IgD-negative memory B cell (primary cell): Measurements from ENCODE around the gene BPTF. TPM values are rescaled to one million over a fixed set of nuclear protein-coding genes. Genes with fewer than 3 reads are reported as not detected.
"Not testable (repeated sequence)": the region's sequence is repeated elsewhere in the genome, so short reads cannot be mapped to it uniquely, and the experiment has no call there.

Source experiments
- H3K27ac Mint-ChIP-seq, 3 donors: one replicate each; pipeline ENCODE4 v1.8.0; 2020 to 2022; ENCODE audit warnings: mild to moderate bottlenecking in 3 of 3, mixed read lengths in 3 of 3, moderate library complexity in 1 of 3
- H3K27me3 Mint-ChIP-seq: one replicate; pipeline ENCODE4 v1.8.0; 2021; ENCODE audit warnings: mixed read lengths
- H3K36me3 Mint-ChIP-seq: one replicate; pipeline ENCODE4 v1.8.0; 2020; ENCODE audit warnings: mild to moderate bottlenecking, mixed read lengths
- H3K4me1 Mint-ChIP-seq, 3 donors: one replicate each; pipeline ENCODE4 v1.8.0; 2020 to 2022; ENCODE audit warnings: mixed read lengths in 3 of 3, mild to moderate bottlenecking in 1 of 3
- H3K4me3 Mint-ChIP-seq, 4 donors: one replicate each; pipeline ENCODE4 v1.8.0; 2020 to 2022; ENCODE audit warnings: mild to moderate bottlenecking in 4 of 4, mixed read lengths in 4 of 4, moderate library complexity in 3 of 4
- H3K9me3 Mint-ChIP-seq, 3 donors: one replicate each; pipeline ENCODE4 v1.8.0; 2020 to 2021; ENCODE audit warnings: mixed read lengths in 3 of 3, mild to moderate bottlenecking in 1 of 3
- polyA plus RNA-seq: library from polyadenylated mRNA; unstranded; fragments of 300-500 nt; fragmentation: Illumina TruSeq; gene quantifications from one replicate; pipeline ENCODE4 v1.2.3, GENCODE V29; 2021

BPTF gene
- polyA plus RNA-seq, 1 donor from 2014 or later: 21.6 TPM

DNA sequence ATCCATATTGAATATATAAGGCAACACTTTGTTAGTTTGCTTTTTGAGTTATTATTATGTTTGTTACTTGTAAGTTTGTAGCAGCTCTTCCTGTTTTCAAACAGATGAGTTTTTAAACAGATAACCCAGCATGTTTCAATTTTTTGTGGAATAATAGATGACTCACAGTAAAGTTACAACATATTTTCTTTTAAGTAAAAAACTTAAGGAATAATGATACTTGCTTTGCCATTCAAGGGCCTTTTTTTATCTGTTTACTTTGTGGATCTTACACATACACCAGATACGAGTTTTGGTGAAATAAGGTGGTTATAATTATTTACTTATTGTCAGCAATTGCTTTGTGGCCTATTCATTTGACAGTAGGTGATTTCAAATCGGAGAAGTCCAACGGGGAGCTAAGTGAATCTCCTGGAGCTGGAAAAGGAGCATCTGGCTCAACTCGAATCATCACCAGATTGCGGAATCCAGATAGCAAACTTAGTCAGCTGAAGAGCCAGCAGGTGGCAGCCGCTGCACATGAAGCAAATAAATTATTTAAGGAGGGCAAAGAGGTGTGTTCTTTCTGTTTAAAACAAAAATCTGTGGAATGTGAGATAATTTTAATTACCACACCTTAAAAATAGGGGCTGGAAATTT is 66.3 kb downstream of the BPTF start:
- H3K4me1 Mint-ChIP-seq: peaks cover 9 to 11% (median 10%) of the 10 kb centered on the region in 3 donors
- peaks cover 4% of the 10 kb centered on the region for H3K36me3 Mint-ChIP-seq
- no peaks in the 10 kb centered on the region for H3K27me3 Mint-ChIP-seq
- no peak overlapping the region for H3K4me3 Mint-ChIP-seq
- H3K9me3 Mint-ChIP-seq: no peaks in the 10 kb centered on the region
- H3K27ac Mint-ChIP-seq: no peak overlapping the region

DNA sequence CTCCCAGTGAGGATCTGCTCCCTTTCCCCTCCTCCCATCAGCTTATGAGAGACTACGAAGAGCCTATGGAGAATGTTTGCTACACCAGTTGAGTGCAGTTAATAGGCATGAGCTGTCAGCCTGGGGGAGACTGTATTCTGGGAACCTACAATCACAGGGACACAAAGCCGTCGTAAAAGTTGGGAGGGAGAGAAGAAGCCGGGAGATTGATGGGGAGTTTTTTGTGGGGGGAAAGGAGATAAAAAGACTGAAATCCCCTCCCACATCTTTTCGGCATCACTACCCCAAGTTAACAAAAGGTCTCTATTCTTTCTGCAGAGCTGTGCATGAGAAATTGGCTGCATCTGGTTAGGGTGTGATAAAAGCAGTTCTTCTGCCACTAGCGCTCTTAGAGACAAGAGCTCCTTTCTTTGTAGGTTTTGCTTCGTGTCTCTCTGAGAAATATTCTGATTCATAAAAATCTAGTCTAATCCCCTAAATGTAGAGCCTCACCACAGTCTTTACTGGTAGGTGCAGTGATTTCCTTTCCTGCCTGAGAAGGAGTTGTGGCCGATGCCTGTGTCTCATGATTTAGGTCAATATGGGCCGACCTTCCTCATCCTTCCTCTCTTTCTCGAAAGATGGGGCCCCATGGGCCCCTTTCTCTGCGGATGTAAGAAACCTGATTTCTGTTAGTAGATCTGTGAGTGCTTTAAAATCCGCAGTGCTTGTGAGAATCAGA is 77.4 kb downstream of the BPTF start:
- no peaks in the 10 kb centered on the region for H3K4me1 Mint-ChIP-seq
- peaks cover 0 to 1% (median 0%) of the 10 kb centered on the region in 3 donors for H3K9me3 Mint-ChIP-seq
- H3K27ac Mint-ChIP-seq: peak overlapping the region in 1 of 3 donors; percentile 25
- peak overlapping the region in 1 of 4 donors; percentile 47 for H3K4me3 Mint-ChIP-seq
- H3K27me3 Mint-ChIP-seq: no peaks in the 10 kb centered on the region
- H3K36me3 Mint-ChIP-seq: no peaks in the 10 kb centered on the region

GRCh38 chr17:67905298-67905697 is 80.0 kb downstream of the BPTF start:
- H3K4me3 Mint-ChIP-seq, H3K4me1 Mint-ChIP-seq, H3K27ac Mint-ChIP-seq, H3K36me3 Mint-ChIP-seq, H3K9me3 Mint-ChIP-seq, H3K27me3 Mint-ChIP-seq: not testable (repeated sequence)

DNA sequence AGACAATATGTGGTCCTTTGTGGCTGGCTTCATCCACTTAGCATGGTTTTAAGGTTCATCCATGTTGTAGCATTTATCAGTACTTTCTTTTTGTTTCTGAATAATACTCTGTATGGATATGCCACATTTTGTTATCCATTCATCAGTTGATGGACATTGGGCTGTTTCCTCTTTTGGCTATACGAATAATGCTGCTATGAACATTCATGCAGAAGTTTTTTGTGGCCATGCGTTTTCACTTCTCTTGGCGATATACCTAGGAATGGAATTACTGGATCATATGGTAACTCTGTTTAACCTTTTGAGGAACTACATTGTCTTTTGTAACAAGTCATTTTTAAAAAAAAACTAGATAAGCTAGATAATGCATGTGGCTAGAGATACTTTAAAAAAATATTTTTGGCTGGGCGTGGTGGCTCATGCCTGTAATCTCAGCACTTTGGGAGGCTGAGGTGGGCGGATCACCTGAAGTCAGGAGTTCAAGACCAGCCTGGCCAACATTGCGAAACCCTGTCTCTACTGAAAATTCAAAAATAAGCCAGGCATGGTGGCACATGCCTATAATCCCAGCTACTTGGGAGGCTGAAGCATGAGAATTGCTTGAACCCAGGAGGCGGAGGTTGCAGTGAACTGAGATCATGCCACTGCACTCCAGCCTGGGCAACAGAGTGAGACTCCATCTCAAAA is 85.0 kb downstream of the BPTF start:
- not testable (repeated sequence) for H3K36me3 Mint-ChIP-seq, H3K27me3 Mint-ChIP-seq, H3K4me3 Mint-ChIP-seq, H3K9me3 Mint-ChIP-seq
- H3K27ac Mint-ChIP-seq: peak overlapping the region in 2 of 3 donors; percentile 24 to 56
- peaks cover 1 to 10% (median 4%) of the 10 kb centered on the region in 3 donors for H3K4me1 Mint-ChIP-seq

DNA sequence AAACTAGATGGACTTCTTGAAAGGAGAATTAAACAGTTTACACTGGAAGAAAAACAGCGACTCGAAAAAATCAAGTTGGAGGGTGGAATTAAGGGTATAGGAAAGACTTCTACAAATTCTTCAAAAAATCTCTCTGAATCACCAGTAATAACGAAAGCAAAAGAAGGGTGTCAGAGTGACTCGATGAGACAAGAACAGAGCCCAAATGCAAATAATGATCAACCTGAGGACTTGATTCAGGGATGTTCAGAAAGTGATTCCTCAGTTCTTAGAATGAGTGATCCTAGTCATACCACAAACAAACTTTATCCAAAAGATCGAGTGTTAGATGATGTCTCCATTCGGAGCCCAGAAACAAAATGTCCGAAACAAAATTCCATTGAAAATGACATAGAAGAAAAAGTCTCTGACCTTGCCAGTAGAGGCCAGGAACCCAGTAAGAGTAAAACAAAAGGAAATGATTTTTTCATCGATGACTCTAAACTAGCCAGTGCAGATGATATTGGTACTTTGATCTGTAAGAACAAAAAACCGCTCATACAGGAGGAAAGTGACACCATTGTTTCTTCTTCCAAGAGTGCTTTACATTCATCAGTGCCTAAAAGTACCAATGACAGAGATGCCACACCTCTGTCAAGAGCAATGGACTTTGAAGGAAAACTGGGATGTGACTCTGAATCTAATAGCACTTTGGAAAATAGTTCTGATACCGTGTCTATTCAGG is 85.9 kb downstream of the BPTF start:
- H3K4me3 Mint-ChIP-seq: no peak overlapping the region
- H3K4me1 Mint-ChIP-seq: peaks cover 1 to 12% (median 4%) of the 10 kb centered on the region in 3 donors
- H3K9me3 Mint-ChIP-seq: peaks cover 0 to 1% (median 0%) of the 10 kb centered on the region in 3 donors
- peaks cover 5% of the 10 kb centered on the region for H3K36me3 Mint-ChIP-seq
- no peaks in the 10 kb centered on the region for H3K27me3 Mint-ChIP-seq
- peak overlapping the region in 1 of 3 donors; percentile 71 for H3K27ac Mint-ChIP-seq

DNA sequence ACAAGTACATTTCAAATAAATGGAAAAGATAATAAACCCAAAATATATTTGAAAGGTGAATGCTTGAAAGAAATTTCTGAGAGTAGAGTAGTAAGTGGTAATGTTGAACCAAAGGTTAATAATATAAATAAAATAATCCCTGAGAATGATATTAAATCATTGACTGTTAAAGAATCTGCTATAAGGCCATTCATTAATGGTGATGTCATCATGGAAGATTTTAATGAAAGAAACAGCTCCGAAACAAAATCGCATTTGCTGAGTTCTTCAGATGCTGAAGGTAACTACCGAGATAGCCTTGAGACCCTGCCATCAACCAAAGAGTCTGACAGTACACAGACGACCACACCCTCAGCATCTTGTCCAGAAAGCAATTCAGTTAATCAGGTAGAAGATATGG is 86.8 kb downstream of the BPTF start:
- Mint-ChIP-seq H3K27me3 (no peaks in the 10 kb centered on the region), H3K9me3 (peaks cover 0 to 1% (median 0%) of the 10 kb centered on the region in 3 donors), H3K4me3 (no peak overlapping the region), H3K36me3 (peaks cover 5% of the 10 kb centered on the region), H3K4me1 (peaks cover 1 to 12% (median 4%) of the 10 kb centered on the region in 3 donors), H3K27ac (no peak overlapping the region)

DNA sequence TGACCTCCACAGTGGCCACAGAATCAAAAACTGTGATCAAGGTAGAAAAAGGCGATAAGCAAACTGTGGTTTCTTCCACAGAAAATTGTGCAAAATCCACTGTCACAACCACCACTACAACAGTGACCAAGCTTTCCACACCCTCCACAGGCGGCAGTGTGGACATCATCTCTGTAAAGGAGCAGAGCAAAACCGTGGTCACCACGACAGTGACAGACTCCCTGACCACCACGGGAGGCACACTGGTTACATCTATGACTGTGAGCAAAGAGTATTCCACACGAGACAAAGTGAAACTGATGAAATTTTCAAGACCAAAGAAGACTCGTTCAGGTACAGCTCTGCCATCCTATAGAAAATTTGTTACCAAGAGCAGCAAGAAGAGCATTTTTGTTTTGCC is 87.4 kb downstream of the BPTF start:
- H3K4me1 Mint-ChIP-seq: peaks cover 1 to 12% (median 4%) of the 10 kb centered on the region in 3 donors
- no peak overlapping the region for H3K27ac Mint-ChIP-seq
- H3K9me3 Mint-ChIP-seq: no peaks in the 10 kb centered on the region
- H3K36me3 Mint-ChIP-seq: peaks cover 5% of the 10 kb centered on the region
- H3K4me3 Mint-ChIP-seq: no peak overlapping the region
- H3K27me3 Mint-ChIP-seq: no peaks in the 10 kb centered on the region

DNA sequence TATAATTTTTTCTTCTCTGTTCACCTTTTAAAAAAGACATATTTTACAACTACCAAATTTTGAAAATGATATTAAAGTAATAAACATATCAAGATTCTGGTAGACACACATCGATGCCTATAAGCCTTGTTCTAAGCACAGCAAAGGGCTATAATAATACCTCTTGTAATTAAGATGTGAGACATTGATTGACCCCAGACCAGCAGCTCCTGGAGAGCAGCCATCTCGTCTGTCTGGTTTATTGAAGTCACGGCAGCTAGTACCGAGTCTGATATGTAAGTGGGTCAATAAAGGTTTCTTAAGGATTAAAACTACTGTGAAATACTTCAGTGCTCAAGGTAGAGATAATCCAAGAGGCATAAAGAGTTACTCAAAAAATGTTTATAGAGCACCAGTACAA is 94.9 kb downstream of the BPTF start:
- no peaks in the 10 kb centered on the region for H3K27me3 Mint-ChIP-seq
- no peak overlapping the region for H3K27ac Mint-ChIP-seq
- H3K4me3 Mint-ChIP-seq: no peak overlapping the region
- no peaks in the 10 kb centered on the region for H3K9me3 Mint-ChIP-seq
- H3K36me3 Mint-ChIP-seq: peaks cover 1% of the 10 kb centered on the region
- H3K4me1 Mint-ChIP-seq: peaks cover 0 to 2% (median 0%) of the 10 kb centered on the region in 3 donors

DNA sequence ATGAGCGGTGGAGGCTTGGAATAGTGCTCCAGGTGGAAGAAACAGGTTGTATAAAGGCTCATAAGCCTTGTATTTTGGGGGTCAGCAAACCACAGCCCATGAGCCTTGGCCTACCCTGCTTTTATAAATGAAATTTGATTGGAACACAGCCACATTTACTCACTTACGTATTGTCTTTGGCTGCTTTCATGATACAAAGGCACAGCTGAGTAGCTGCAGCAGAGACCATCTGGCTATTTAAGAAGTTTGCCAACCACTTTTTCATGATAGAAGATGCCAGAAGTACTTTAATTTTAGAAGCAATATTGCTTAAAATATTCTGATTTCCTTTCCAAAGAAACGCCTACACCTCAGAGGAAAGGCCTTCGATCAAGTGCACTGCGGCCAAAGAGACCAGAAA is 97.2 kb downstream of the BPTF start:
- no peak overlapping the region for H3K4me3 Mint-ChIP-seq
- H3K9me3 Mint-ChIP-seq: no peaks in the 10 kb centered on the region
- no peaks in the 10 kb centered on the region for H3K27me3 Mint-ChIP-seq
- H3K4me1 Mint-ChIP-seq: no peaks in the 10 kb centered on the region
- peak overlapping the region in 1 of 3 donors; percentile 43 for H3K27ac Mint-ChIP-seq
- peaks cover 1% of the 10 kb centered on the region for H3K36me3 Mint-ChIP-seq

DNA sequence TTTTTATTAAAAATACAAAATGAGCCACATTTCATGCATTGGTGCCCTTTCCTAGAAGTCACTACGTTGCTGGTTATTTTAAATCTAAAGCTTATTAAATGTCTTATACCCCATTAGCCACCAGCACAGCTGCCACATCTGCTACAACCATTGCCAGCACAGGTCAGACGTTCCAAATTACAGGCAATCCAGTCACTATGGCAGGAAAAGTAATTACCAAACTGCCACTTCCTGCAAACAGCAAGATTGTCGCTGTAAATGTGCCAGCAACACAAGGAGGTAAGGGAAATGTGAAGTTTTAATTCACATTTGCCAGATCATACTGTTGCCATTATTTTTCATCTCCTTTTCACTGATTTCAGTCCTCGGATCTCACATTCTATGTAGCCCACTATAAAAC is 103.5 kb downstream of the BPTF start:
- not testable (repeated sequence) for H3K4me3 Mint-ChIP-seq, H3K36me3 Mint-ChIP-seq, H3K9me3 Mint-ChIP-seq, H3K4me1 Mint-ChIP-seq, H3K27ac Mint-ChIP-seq, H3K27me3 Mint-ChIP-seq

DNA sequence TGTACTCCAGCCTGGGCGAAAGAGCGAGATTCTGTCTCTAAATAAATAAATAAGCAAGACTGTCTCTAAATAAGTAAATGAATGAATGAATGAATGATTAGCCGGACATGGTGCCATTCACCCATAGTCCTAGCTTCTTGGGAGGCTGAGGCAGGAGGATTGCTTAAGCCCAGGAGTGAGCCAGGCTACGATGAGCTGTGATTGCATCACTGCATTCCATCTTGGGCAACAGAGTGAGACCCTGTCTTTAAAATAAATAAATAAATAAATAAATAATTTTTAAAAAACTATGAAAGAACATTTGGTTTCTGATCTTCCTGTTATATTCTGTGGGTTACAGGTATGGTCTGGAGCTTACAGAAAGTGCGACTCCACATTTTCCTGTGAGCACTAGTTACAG is 105.9 kb downstream of the BPTF start:
- peaks cover 0 to 2% (median 0%) of the 10 kb centered on the region in 3 donors for H3K4me1 Mint-ChIP-seq
- H3K9me3 Mint-ChIP-seq: no peaks in the 10 kb centered on the region
- no peak overlapping the region for H3K4me3 Mint-ChIP-seq
- no peak overlapping the region for H3K27ac Mint-ChIP-seq
- H3K27me3 Mint-ChIP-seq: no peaks in the 10 kb centered on the region
- peaks cover 4% of the 10 kb centered on the region for H3K36me3 Mint-ChIP-seq

DNA sequence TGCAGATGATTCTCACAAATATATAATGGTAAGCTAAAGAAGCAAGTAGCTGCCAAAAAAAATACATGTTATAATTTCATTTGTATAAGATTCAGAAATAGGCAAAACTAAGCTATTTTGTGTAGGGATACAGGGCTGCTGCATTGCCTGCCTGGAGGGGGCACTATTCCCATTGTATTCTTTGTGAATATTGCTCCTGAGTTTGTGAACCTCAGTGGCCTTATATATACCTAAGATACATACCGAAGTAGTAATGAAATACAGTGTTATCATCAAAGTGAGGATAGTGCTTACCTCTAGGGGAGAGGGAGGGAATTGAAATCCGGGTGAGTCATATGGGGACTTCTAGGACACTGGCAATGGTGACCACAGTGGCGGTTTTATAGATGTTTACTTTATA is 117.5 kb downstream of the BPTF start:
- no peaks in the 10 kb centered on the region for H3K4me1 Mint-ChIP-seq
- no peak overlapping the region for H3K27ac Mint-ChIP-seq
- H3K9me3 Mint-ChIP-seq: no peaks in the 10 kb centered on the region
- peaks cover 5% of the 10 kb centered on the region for H3K36me3 Mint-ChIP-seq
- no peak overlapping the region for H3K4me3 Mint-ChIP-seq
- no peaks in the 10 kb centered on the region for H3K27me3 Mint-ChIP-seq

- H3K27me3 Mint-ChIP-seq: no peaks in the 10 kb centered on the region
- no peak overlapping the region for H3K4me3 Mint-ChIP-seq
- H3K27ac Mint-ChIP-seq: no peak overlapping the region
- H3K9me3 Mint-ChIP-seq: no peaks in the 10 kb centered on the region
- H3K4me1 Mint-ChIP-seq: no peaks in the 10 kb centered on the region
- H3K36me3 Mint-ChIP-seq: peaks cover 6% of the 10 kb centered on the region
Observed at GRCh38 chr17:67944035-67944434, 118.7 kb downstream of the BPTF start.

GRCh38 chr17:67946513-67946912 is 121.2 kb downstream of the BPTF start:
- Mint-ChIP-seq H3K36me3 (peaks cover 6% of the 10 kb centered on the region), H3K27ac (no peak overlapping the region), H3K27me3 (no peaks in the 10 kb centered on the region), H3K4me1 (no peaks in the 10 kb centered on the region), H3K4me3 (no peak overlapping the region), H3K9me3 (no peaks in the 10 kb centered on the region)

DNA sequence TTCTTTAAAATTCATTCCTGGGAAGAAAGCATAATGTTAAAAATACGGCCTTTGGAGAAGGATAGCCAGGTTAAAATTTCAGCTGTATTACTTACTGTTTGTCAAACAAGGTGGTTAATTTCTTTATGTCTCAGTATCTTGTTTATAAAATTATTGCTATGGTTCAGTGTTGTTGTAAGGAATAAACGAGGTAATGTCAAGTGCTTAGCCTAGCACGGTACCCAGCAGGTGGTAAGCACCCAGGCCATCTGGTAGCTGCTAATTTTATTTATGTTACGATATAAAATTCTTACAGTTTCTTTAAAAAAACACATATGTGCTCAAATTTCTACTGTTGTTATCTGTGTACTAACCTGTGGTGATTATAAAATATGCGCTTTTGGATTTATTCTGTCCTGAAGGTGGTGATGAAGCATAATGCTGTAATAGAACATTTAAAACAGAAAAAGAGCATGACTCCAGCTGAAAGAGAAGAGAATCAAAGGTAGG is 122.1 kb downstream of the BPTF start:
- no peaks in the 10 kb centered on the region for H3K9me3 Mint-ChIP-seq
- H3K27me3 Mint-ChIP-seq: no peaks in the 10 kb centered on the region
- H3K4me1 Mint-ChIP-seq: no peaks in the 10 kb centered on the region
- no peak overlapping the region for H3K4me3 Mint-ChIP-seq
- peaks cover 6% of the 10 kb centered on the region for H3K36me3 Mint-ChIP-seq
- no peak overlapping the region for H3K27ac Mint-ChIP-seq
